Right lobe of liver (tissue), 6 donors: ENCODE results near the gene MTIF2. TPM values are rescaled to one million over a fixed set of nuclear protein-coding genes. Genes with fewer than 3 reads are reported as not detected.
"Not testable (repeated sequence)": the region's sequence is repeated elsewhere in the genome, so short reads cannot be mapped to it uniquely, and the experiment has no call there.

Source experiments
- ATAC-seq, 4 donors: fragments of 200-7000 bp; cut with Tn5 transposase; one replicate each; pipeline ENCODE4 v1.9.1; 2020; ENCODE audit warnings: mild to moderate bottlenecking in 4 of 4, moderate library complexity in 4 of 4
- DNase-seq, 3 donors: peaks; one replicate each; pipeline ENCODE4 v3.0.0-alpha.2; 2020
- H3K27ac ChIP-seq, 3 donors: fragments of 200-600 bp; one replicate each; pipeline ENCODE4 v1.8.0; 2022
- H3K27me3 ChIP-seq, 2 donors: fragments of 200-600 bp; one replicate each; pipeline ENCODE4 v1.8.0; 2022
- H3K36me3 ChIP-seq, 4 donors: fragments of 200-600 bp; sonication (generic) in 1 of 4; one replicate each; pipeline versions ENCODE4 v1.5.1 to v1.8.0; 2017 to 2022; ENCODE audit warnings: control low read depth in 1 of 4
- H3K4me1 ChIP-seq, 4 donors: fragments of 200-600 bp; sonication (generic) in 1 of 4; one replicate each; pipeline versions ENCODE4 v1.5.1 to v1.8.0; 2017 to 2022; ENCODE audit warnings: control low read depth in 1 of 4
- H3K4me3 ChIP-seq, 3 donors: fragments of 200-600 bp; one replicate each; pipeline ENCODE4 v1.8.0; 2022
- H3K9me3 ChIP-seq, 4 donors: fragments of 200-600 bp; sonication (generic) in 1 of 4; one replicate each; pipeline versions ENCODE4 v1.5.1 to v1.8.0; 2017 to 2022; ENCODE audit warnings: control low read depth in 1 of 4
- CTCF ChIP-seq, 4 donors: fragments of 200-600 bp in 3 of 4; fragments of 450-650 bp in 1 of 4; IDR thresholded peaks; one replicate each; pipeline versions ENCODE4 v1.5.1 to v1.8.0; 2016 to 2022; ENCODE audit warnings: antibody characterized with exemption in 4 of 4, mild to moderate bottlenecking in 2 of 4
- POLR2A ChIP-seq: fragments of 450-650 bp; IDR thresholded peaks from one replicate; pipeline ENCODE4 v1.6.1; 2017; ENCODE audit warnings: antibody characterized with exemption, mild to moderate bottlenecking
- WGBS: methylation state at CpG from one replicate; pipeline ENCODE4 v1.1.6; 2018; ENCODE audit warnings: low coverage, low lambda C conversion rate; ENCODE audit not compliant: insufficient coverage; ENCODE audit errors: missing lambda C conversion rate; 5-methylcytosine and 5-hydroxymethylcytosine counted together
- intact Hi-C, 2 donors: fragments of 100-400 bp; cut with DNase I; formaldehyde crosslinking; loops; one replicate each; pipeline versions ENCODE4 v1.11.2 to v1.14.1; 2022
- total RNA-seq, 6 experiments: library from RNA; depleted of rRNA in 2 of 6; stranded (reverse); fragments of >200 nt in 2 of 6; fragmentation: NEBNext Ultra II Directional in 3 of 6; extraction: Animal tissue kit (Norgen Biotek cat#: 25700) in 3 of 6; gene quantifications; one replicate each; pipeline versions ENCODE4 v1.1.0 to v1.2.4, GENCODE V29; 2016 to 2023
- donor health status: DM: no; HTN: yes; CAD: no.
- donor health status: DM: no; HTN: no; CAD: no.
- donor health status: DM: no; HTN: no; CAD: no.
- donor health status: DM: no; HTN: yes; CAD: no.
- donor health status: DM: no; HTN: yes; CAD: no.

The MTIF2 gene
- total RNA-seq, 6 experiments from 2014 or later = 18.3 to 28.3 (median 23.9) TPM

- intact Hi-C loops = no loop called here
- ATAC-seq (peak in 3 of 4 donors; percentile 10 to 46 (median 18)), DNase-seq (no peak)
- H3K4me1 ChIP-seq = peaks cover 0 to 17% (median 9%) of the 10 kb centered on the region in 4 donors
- H3K27ac ChIP-seq = peak overlapping the region; percentile 93 to 94 (median 94)
- H3K9me3 ChIP-seq = no peaks in the 10 kb centered on the region
- peaks cover 0 to 34% (median 21%) of the 10 kb centered on the region in 4 donors for H3K36me3 ChIP-seq
- no peaks in the 10 kb centered on the region for H3K27me3 ChIP-seq
- TF ChIP-seq CTCF (IDR thresholded peaks at IDR 0.05) (no peak), POLR2A (peak; percentile 19)
- peak overlapping the region; percentile 87 to 97 (median 95) for H3K4me3 ChIP-seq
- WGBS = 6% methylated on average over 13 of the region's 13 CpGs
Observed at GRCh38 chr2:55231546-55232083, 37.4 kb downstream of the MTIF2 start.

- Histone ChIP-seq H3K36me3 (peaks cover 0 to 25% (median 14%) of the 10 kb centered on the region in 4 donors), H3K27ac (no peak overlapping the region), H3K4me3 (no peak overlapping the region), H3K27me3 (no peaks in the 10 kb centered on the region), H3K9me3 (no peaks in the 10 kb centered on the region), H3K4me1 (peaks cover 0 to 17% (median 9%) of the 10 kb centered on the region in 4 donors)
- DNase-seq (no peak), ATAC-seq (no peak)
- TF ChIP-seq POLR2A (no peak), CTCF (IDR thresholded peaks at IDR 0.05) (no peak)
- intact Hi-C loops = no loop called here
- 90% methylated on average over 3 of the region's 3 CpGs for WGBS
Observed at GRCh38 chr2:55230551-55230950, 38.5 kb downstream of the MTIF2 start.

GRCh38 chr2:55229221-55229620 lies 39.8 kb downstream of the MTIF2 start:
- H3K27ac ChIP-seq = no peak overlapping the region
- ATAC-seq (no peak), DNase-seq (no peak)
- H3K27me3 ChIP-seq = no peaks in the 10 kb centered on the region
- no peak overlapping the region for H3K4me3 ChIP-seq
- no peak for TF ChIP-seq CTCF (IDR thresholded peaks at IDR 0.05)
- TF ChIP-seq POLR2A = no peak
- H3K36me3 ChIP-seq = peaks cover 0 to 12% (median 3%) of the 10 kb centered on the region in 4 donors
- H3K4me1 ChIP-seq = peaks cover 0 to 17% (median 7%) of the 10 kb centered on the region in 4 donors
- WGBS = no CpG with 5 or more reads among the region's 2 CpGs
- intact Hi-C loops = no loop called here
- H3K9me3 ChIP-seq = no peaks in the 10 kb centered on the region

GRCh38 chr2:55228226-55228563 lies 40.8 kb downstream of the MTIF2 start:
- Histone ChIP-seq H3K27ac (no peak overlapping the region), H3K9me3 (no peaks in the 10 kb centered on the region), H3K4me1 (peaks cover 0 to 7% (median 2%) of the 10 kb centered on the region in 4 donors), H3K4me3 (no peak overlapping the region), H3K36me3 (peaks cover 0 to 1% (median 0%) of the 10 kb centered on the region in 4 donors), H3K27me3 (no peaks in the 10 kb centered on the region)
- DNase-seq = no peak
- ATAC-seq = no peak
- intact Hi-C loops = no loop called here
- TF ChIP-seq CTCF (IDR thresholded peaks at IDR 0.05) (no peak), POLR2A (no peak)

- H3K4me3 ChIP-seq, H3K4me1 ChIP-seq, ATAC-seq, DNase-seq, H3K27ac ChIP-seq, intact Hi-C loops, H3K9me3 ChIP-seq, H3K27me3 ChIP-seq, H3K36me3 ChIP-seq: not testable (repeated sequence)
- WGBS = 70% methylated on average over 6 of the region's 7 CpGs
Observed at GRCh38 chr2:55227437-55228225, 41.4 kb downstream of the MTIF2 start.
